ENCODE data around the gene HBQ1.

- TF ChIP-seq CTCF (IDR thresholded peaks at IDR 0.05): no peak
- TF ChIP-seq POLR2AphosphoS5 (IDR thresholded peaks at IDR 0.05): no peak
- TF ChIP-seq POLR2A (IDR thresholded peaks at IDR 0.05): no peak
Measured at GRCh38 chr16:133716-134115, 46.5 kb upstream of the HBQ1 start.

Measured in suprapubic skin (tissue), 4 donors.